ENCODE measurements around the gene CCDC102B. TPM values are rescaled to one million over a fixed set of nuclear protein-coding genes. Genes with fewer than 3 reads are reported as not detected.

CCDC102B gene
- total RNA-seq, 1 donor from 2014 or later = 4.4 TPM

Other genes starting within 250 kb of the CCDC102B start
- 23.0 TPM for gene TMX3, start 83.0 kb upstream of the CCDC102B start, total RNA-seq